ENCODE measurements around the gene RSBN1.

- TF ChIP-seq, protein P1, sequence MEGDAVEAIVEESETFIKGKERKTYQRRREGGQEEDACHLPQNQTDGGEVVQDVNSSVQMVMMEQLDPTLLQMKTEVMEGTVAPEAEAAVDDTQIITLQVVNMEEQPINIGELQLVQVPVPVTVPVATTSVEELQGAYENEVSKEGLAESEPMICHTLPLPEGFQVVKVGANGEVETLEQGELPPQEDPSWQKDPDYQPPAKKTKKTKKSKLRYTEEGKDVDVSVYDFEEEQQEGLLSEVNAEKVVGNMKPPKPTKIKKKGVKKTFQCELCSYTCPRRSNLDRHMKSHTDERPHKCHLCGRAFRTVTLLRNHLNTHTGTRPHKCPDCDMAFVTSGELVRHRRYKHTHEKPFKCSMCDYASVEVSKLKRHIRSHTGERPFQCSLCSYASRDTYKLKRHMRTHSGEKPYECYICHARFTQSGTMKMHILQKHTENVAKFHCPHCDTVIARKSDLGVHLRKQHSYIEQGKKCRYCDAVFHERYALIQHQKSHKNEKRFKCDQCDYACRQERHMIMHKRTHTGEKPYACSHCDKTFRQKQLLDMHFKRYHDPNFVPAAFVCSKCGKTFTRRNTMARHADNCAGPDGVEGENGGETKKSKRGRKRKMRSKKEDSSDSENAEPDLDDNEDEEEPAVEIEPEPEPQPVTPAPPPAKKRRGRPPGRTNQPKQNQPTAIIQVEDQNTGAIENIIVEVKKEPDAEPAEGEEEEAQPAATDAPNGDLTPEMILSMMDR (IDR thresholded peaks at IDR 0.05): no peak
- no peak for TF ChIP-seq ZFX (IDR thresholded peaks at IDR 0.05; ENCODE audit: borderline replicate concordance)
These were observed 6.6 kb downstream of the RSBN1 start for GRCh38 chr1:113805639-113806038.
